Stomach smooth muscle (tissue), 2 donors: ENCODE measurements around the gene ACTL10.

Source experiments
- H3K27ac ChIP-seq: one replicate; pipeline ENCODE4 v1.7.0; 2013; ENCODE audit warnings: mild to moderate bottlenecking, low read length, inconsistent platforms
- H3K27me3 ChIP-seq, 2 donors: one replicate each; pipeline ENCODE4 v1.7.0; 2013; ENCODE audit warnings: low read length in 2 of 2; ENCODE audit not compliant: insufficient read depth in 2 of 2, control insufficient read depth in 1 of 2
- H3K36me3 ChIP-seq, 2 donors: one replicate each; pipeline ENCODE4 v1.7.0; 2013; ENCODE audit warnings: low read length in 2 of 2; ENCODE audit not compliant: control insufficient read depth in 2 of 2, insufficient read depth in 2 of 2
- H3K4me1 ChIP-seq: one replicate; pipeline ENCODE4 v1.7.0; 2013; ENCODE audit warnings: low read length; ENCODE audit not compliant: control insufficient read depth, insufficient read depth
- H3K4me3 ChIP-seq, 2 donors: one replicate each; pipeline ENCODE4 v1.7.0; 2013; ENCODE audit warnings: low read length in 2 of 2
- H3K9ac ChIP-seq, 2 donors: one replicate each; pipeline ENCODE4 v1.7.0; 2013; ENCODE audit warnings: low read length in 2 of 2, mild to moderate bottlenecking in 1 of 2
- H3K9me3 ChIP-seq, 2 donors: one replicate each; pipeline ENCODE4 v1.7.0; 2013; ENCODE audit warnings: low read length in 2 of 2; ENCODE audit not compliant: control insufficient read depth in 2 of 2
- donor health status: healthy.
- donor health status: Pancreatic carcinoma.

Gene ACTL10

GRCh38 chr20:33679758-33680485 is 13.2 kb downstream of the ACTL10 start:
- Histone ChIP-seq H3K27ac (no peak overlapping the region), H3K36me3 (no peaks in the 10 kb centered on the region), H3K4me3 (no peak overlapping the region), H3K4me1 (peaks cover 28% of the 10 kb centered on the region), H3K27me3 (no peaks in the 10 kb centered on the region), H3K9ac (no peak overlapping the region), H3K9me3 (no peaks in the 10 kb centered on the region)

DNA sequence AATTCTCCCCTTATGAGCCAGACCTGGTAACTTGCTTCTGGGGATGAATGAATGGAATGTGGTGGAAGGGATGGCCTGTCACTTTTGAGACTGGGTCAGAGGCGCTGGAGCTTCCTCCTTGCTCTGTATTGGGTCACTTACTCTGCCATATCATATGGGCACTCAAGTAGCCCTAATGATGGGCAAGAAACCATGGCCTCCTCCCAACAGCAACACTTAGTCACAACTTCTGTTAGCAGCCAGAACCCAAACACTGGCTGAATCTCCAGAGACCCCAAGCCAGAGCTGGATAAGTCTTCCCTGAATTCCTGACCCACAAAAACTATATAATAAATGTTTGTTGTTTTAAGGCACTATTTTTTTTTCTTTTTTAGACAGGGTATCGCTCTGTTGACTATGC is 13.9 kb downstream of the ACTL10 start:
- H3K27ac ChIP-seq: no peak overlapping the region
- no peak overlapping the region for H3K4me3 ChIP-seq
- H3K9me3 ChIP-seq: no peaks in the 10 kb centered on the region
- no peak overlapping the region for H3K9ac ChIP-seq
- no peaks in the 10 kb centered on the region for H3K27me3 ChIP-seq
- H3K36me3 ChIP-seq: no peaks in the 10 kb centered on the region
- H3K4me1 ChIP-seq: peaks cover 28% of the 10 kb centered on the region

GRCh38 chr20:33681288-33681687 is 14.5 kb downstream of the ACTL10 start:
- H3K9ac ChIP-seq: no peak overlapping the region
- no peak overlapping the region for H3K4me3 ChIP-seq
- H3K9me3 ChIP-seq: no peaks in the 10 kb centered on the region
- peaks cover 24% of the 10 kb centered on the region for H3K4me1 ChIP-seq
- H3K36me3 ChIP-seq: no peaks in the 10 kb centered on the region
- no peaks in the 10 kb centered on the region for H3K27me3 ChIP-seq
- no peak overlapping the region for H3K27ac ChIP-seq

- Histone ChIP-seq H3K9me3 (no peaks in the 10 kb centered on the region), H3K27me3 (no peaks in the 10 kb centered on the region), H3K4me3 (no peak overlapping the region), H3K9ac (no peak overlapping the region), H3K4me1 (peaks cover 21% of the 10 kb centered on the region), H3K36me3 (no peaks in the 10 kb centered on the region), H3K27ac (no peak overlapping the region)
These were observed 15.1 kb downstream of the ACTL10 start for GRCh38 chr20:33681728-33682353.

DNA sequence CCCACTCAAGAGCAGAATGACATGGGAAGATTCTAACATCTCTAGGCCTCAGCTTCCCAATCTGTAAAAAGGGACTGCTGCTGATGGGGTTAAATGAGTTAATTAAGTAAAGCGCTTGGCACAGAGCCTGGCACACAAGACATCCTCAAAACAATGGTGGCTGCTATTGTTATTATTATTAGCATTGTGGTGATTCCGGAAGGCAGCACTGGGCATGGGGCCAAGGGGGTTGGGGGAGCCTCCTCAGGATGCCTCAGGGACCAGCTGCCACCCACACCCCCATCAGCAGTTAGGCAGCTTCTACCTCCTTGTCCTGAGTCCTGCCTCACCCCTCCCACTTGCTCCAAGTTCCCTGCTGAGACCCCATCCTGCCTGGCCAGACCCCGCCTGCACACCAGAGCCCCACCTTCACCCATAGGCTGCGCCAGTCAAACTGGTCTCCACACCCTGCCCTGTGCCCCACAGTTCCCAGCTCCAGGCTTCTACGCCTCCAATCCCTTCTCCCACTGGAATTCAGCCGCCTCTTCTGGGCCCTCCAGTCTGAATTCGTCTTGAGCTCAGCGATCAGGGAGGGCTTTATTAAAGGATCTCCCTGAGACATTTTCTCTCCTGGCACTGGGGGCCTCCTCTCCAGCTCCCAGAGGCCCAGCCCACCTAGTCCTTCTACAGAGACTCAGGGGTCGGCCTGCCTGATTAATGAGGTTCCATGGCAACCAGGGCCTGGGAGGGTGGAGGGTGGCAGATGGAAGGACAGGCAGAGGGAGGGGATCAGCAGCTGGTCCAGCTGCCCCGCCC is 18.0 kb downstream of the ACTL10 start:
- Histone ChIP-seq H3K9me3 (no peaks in the 10 kb centered on the region), H3K36me3 (no peaks in the 10 kb centered on the region), H3K9ac (peak overlapping the region in 1 of 2 donors; percentile 5), H3K4me1 (peaks cover 19% of the 10 kb centered on the region), H3K27ac (no peak overlapping the region), H3K27me3 (no peaks in the 10 kb centered on the region), H3K4me3 (no peak overlapping the region)

DNA sequence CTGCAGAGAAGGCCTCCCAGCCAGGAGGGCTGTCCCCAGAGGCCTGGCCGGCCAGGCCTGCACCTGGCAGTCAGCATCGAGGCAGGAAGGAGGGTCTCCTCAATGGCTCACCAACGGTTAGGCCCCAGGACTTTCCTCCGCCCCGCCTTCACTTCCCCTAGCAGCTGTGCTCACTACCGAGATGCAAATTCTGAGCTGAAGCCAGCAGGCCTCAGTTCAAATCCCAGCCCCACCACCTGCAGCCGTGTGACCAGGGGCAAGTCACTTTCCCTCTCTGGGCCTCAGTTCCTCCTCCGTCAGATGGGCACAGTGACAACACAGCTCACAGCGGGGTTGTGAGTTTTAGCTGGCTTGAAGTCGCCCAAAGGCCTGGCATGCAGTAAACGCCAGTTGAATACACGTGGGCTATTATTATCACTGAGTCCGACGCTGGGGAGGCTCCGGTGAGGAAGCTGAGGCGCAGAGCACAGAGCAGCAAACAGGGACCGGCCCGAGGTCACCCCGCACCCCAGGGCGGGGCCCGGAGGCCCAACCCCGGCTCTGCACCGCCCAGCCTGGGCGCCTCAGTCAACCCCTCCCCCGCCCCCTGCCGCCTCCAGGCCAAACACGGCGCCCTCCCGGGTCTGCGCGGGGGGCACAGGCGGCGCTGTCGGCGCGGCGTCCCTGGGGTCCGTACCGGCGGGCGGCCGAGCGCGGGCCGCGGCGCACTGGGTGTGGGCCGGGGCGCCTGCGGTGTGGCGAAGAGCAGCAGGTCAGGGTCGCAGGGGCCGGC is 18.8 kb downstream of the ACTL10 start:
- Histone ChIP-seq H3K9ac (peak overlapping the region; percentile 5 to 21), H3K9me3 (no peaks in the 10 kb centered on the region), H3K4me3 (peak overlapping the region; percentile 7 to 58), H3K27ac (no peak overlapping the region), H3K36me3 (no peaks in the 10 kb centered on the region), H3K27me3 (no peaks in the 10 kb centered on the region), H3K4me1 (peaks cover 16% of the 10 kb centered on the region)

- Histone ChIP-seq H3K4me3 (peak within 1 kb of the TSS; percentile 67 to 74), H3K36me3 (no peaks in the 10 kb centered on the region), H3K9me3 (no peaks in the 10 kb centered on the region), H3K4me1 (peaks cover 16% of the 10 kb centered on the region), H3K27me3 (no peaks in the 10 kb centered on the region), H3K27ac (no peak within 1 kb of the TSS), H3K9ac (peak within 1 kb of the TSS; percentile 41 to 55)
These were observed 19.6 kb downstream of the ACTL10 start, which contains the start of gene E2F1 for GRCh38 chr20:33686100-33686983. Gene E2F1, minus strand, starts transcription at chr20:33686385. Its CDS starts 121 bp downstream, at chr20:33686264.

GRCh38 chr20:33686984-33687366 is 20.2 kb downstream of the ACTL10 start:
- peak overlapping the region; percentile 41 to 55 for H3K9ac ChIP-seq
- H3K27ac ChIP-seq: no peak overlapping the region
- no peaks in the 10 kb centered on the region for H3K9me3 ChIP-seq
- peak overlapping the region; percentile 67 to 74 for H3K4me3 ChIP-seq
- H3K27me3 ChIP-seq: no peaks in the 10 kb centered on the region
- peaks cover 16% of the 10 kb centered on the region for H3K4me1 ChIP-seq
- H3K36me3 ChIP-seq: no peaks in the 10 kb centered on the region

GRCh38 chr20:33687370-33687915 is 20.7 kb downstream of the ACTL10 start:
- no peaks in the 10 kb centered on the region for H3K9me3 ChIP-seq
- no peak overlapping the region for H3K27ac ChIP-seq
- peaks cover 16% of the 10 kb centered on the region for H3K4me1 ChIP-seq
- no peak overlapping the region for H3K9ac ChIP-seq
- no peaks in the 10 kb centered on the region for H3K36me3 ChIP-seq
- no peak overlapping the region for H3K4me3 ChIP-seq
- H3K27me3 ChIP-seq: no peaks in the 10 kb centered on the region
